Activated T-cell treated with anti-CD3 and anti-CD28 coated beads, Interleukin-2, amount 50 U/mL, for 24 hours (primary cell): ENCODE data around the gene C14orf93.

ENCODE experiments used
- DNase-seq: peaks from one replicate; pipeline ENCODE4 v3.0.0-alpha.2; 2020
- H3K27ac Mint-ChIP-seq: 2 replicates; pipeline ENCODE4 v1.8.0; 2020; ENCODE audit warnings: mild to moderate bottlenecking, mixed read lengths
- H3K27me3 Mint-ChIP-seq: 2 replicates; pipeline ENCODE4 v1.8.0; 2020; ENCODE audit warnings: mixed read lengths
- H3K36me3 Mint-ChIP-seq: 2 replicates; pipeline ENCODE4 v1.8.0; 2020; ENCODE audit warnings: low read depth, mixed read lengths
- H3K4me1 Mint-ChIP-seq: 2 replicates; pipeline ENCODE4 v1.8.0; 2020; ENCODE audit warnings: low read depth, mixed read lengths
- H3K4me3 Mint-ChIP-seq: 2 replicates; pipeline ENCODE4 v1.8.0; 2020; ENCODE audit warnings: mild to moderate bottlenecking, moderate library complexity, mixed read lengths
- H3K9me3 Mint-ChIP-seq: 2 replicates; pipeline ENCODE4 v1.8.0; 2020; ENCODE audit warnings: mixed read lengths

C14orf93 gene

GRCh38 chr14:22980672-22981089 is 29.3 kb downstream of the C14orf93 start:
- Mint-ChIP-seq H3K9me3 (no peaks in the 10 kb centered on the region), H3K27me3 (peaks cover 3% of the 10 kb centered on the region), H3K27ac (no peak overlapping the region), H3K36me3 (no peaks in the 10 kb centered on the region), H3K4me3 (peak overlapping the region; percentile 52), H3K4me1 (peaks cover 7% of the 10 kb centered on the region)
- peak; percentile 69 for DNase-seq

- H3K27me3 Mint-ChIP-seq: peaks cover 3% of the 10 kb centered on the region
- H3K27ac Mint-ChIP-seq: no peak overlapping the region
- H3K4me3 Mint-ChIP-seq: no peak overlapping the region
- no peak for DNase-seq
- H3K9me3 Mint-ChIP-seq: no peaks in the 10 kb centered on the region
- H3K4me1 Mint-ChIP-seq: peaks cover 7% of the 10 kb centered on the region
- no peaks in the 10 kb centered on the region for H3K36me3 Mint-ChIP-seq
These were observed 30.1 kb downstream of the C14orf93 start for GRCh38 chr14:22979748-22980392.

- Mint-ChIP-seq H3K4me1 (peaks cover 7% of the 10 kb centered on the region), H3K9me3 (no peaks in the 10 kb centered on the region), H3K27ac (no peak overlapping the region), H3K4me3 (no peak overlapping the region), H3K27me3 (peaks cover 3% of the 10 kb centered on the region), H3K36me3 (no peaks in the 10 kb centered on the region)
- DNase-seq: no peak
These were observed 30.8 kb downstream of the C14orf93 start for GRCh38 chr14:22978981-22979671.

GRCh38 chr14:22978487-22978837 is 31.5 kb downstream of the C14orf93 start:
- Mint-ChIP-seq H3K27ac (no peak overlapping the region), H3K36me3 (no peaks in the 10 kb centered on the region), H3K27me3 (peaks cover 3% of the 10 kb centered on the region), H3K4me1 (peaks cover 7% of the 10 kb centered on the region), H3K9me3 (no peaks in the 10 kb centered on the region), H3K4me3 (no peak overlapping the region)
- no peak for DNase-seq

- Mint-ChIP-seq H3K4me1 (peaks cover 7% of the 10 kb centered on the region), H3K36me3 (no peaks in the 10 kb centered on the region), H3K9me3 (no peaks in the 10 kb centered on the region), H3K27ac (no peak overlapping the region), H3K27me3 (peaks cover 3% of the 10 kb centered on the region), H3K4me3 (no peak overlapping the region)
- DNase-seq: no peak
These were observed 32.1 kb downstream of the C14orf93 start for GRCh38 chr14:22977684-22978486.

GRCh38 chr14:22977434-22977683 is 32.6 kb downstream of the C14orf93 start:
- Mint-ChIP-seq H3K27ac (no peak overlapping the region), H3K27me3 (peaks cover 3% of the 10 kb centered on the region), H3K4me3 (no peak overlapping the region), H3K36me3 (no peaks in the 10 kb centered on the region), H3K4me1 (peaks cover 7% of the 10 kb centered on the region), H3K9me3 (no peaks in the 10 kb centered on the region)
- DNase-seq: no peak

- H3K4me3 Mint-ChIP-seq: no peak overlapping the region
- H3K27me3 Mint-ChIP-seq: peaks cover 3% of the 10 kb centered on the region
- H3K36me3 Mint-ChIP-seq: no peaks in the 10 kb centered on the region
- H3K4me1 Mint-ChIP-seq: peaks cover 7% of the 10 kb centered on the region
- H3K27ac Mint-ChIP-seq: no peak overlapping the region
- no peaks in the 10 kb centered on the region for H3K9me3 Mint-ChIP-seq
- DNase-seq: no peak
These were observed 33.1 kb downstream of the C14orf93 start for GRCh38 chr14:22976620-22977433.

GRCh38 chr14:22974530-22975313 is 35.2 kb downstream of the C14orf93 start:
- H3K9me3 Mint-ChIP-seq: no peaks in the 10 kb centered on the region
- H3K27me3 Mint-ChIP-seq: no peaks in the 10 kb centered on the region
- no peak overlapping the region for H3K4me3 Mint-ChIP-seq
- peaks cover 3% of the 10 kb centered on the region for H3K4me1 Mint-ChIP-seq
- no peak overlapping the region for H3K27ac Mint-ChIP-seq
- no peak for DNase-seq
- H3K36me3 Mint-ChIP-seq: no peaks in the 10 kb centered on the region

GRCh38 chr14:22973217-22974032 is 36.5 kb downstream of the C14orf93 start:
- peak; percentile 39 for DNase-seq
- Mint-ChIP-seq H3K9me3 (no peaks in the 10 kb centered on the region), H3K27me3 (no peaks in the 10 kb centered on the region), H3K4me3 (no peak overlapping the region), H3K27ac (no peak overlapping the region), H3K36me3 (no peaks in the 10 kb centered on the region), H3K4me1 (peaks cover 2% of the 10 kb centered on the region)

GRCh38 chr14:22972313-22972930 is 37.5 kb downstream of the C14orf93 start:
- Mint-ChIP-seq H3K27ac (no peak overlapping the region), H3K4me1 (peaks cover 2% of the 10 kb centered on the region), H3K4me3 (no peak overlapping the region), H3K27me3 (no peaks in the 10 kb centered on the region), H3K9me3 (no peaks in the 10 kb centered on the region), H3K36me3 (no peaks in the 10 kb centered on the region)
- DNase-seq: no peak

GRCh38 chr14:22971152-22971551 is 38.8 kb downstream of the C14orf93 start:
- peaks cover 2% of the 10 kb centered on the region for H3K4me1 Mint-ChIP-seq
- H3K36me3 Mint-ChIP-seq: no peaks in the 10 kb centered on the region
- no peak overlapping the region for H3K27ac Mint-ChIP-seq
- H3K27me3 Mint-ChIP-seq: no peaks in the 10 kb centered on the region
- DNase-seq: no peak
- H3K4me3 Mint-ChIP-seq: no peak overlapping the region
- no peaks in the 10 kb centered on the region for H3K9me3 Mint-ChIP-seq

GRCh38 chr14:22966783-22967269 is 43.1 kb downstream of the C14orf93 start:
- Mint-ChIP-seq H3K4me3 (no peak overlapping the region), H3K27me3 (no peaks in the 10 kb centered on the region), H3K27ac (no peak overlapping the region), H3K4me1 (peaks cover 2% of the 10 kb centered on the region), H3K9me3 (no peaks in the 10 kb centered on the region), H3K36me3 (no peaks in the 10 kb centered on the region)
- no peak for DNase-seq
